ENCODE data around the gene SRBD1.

Gene SRBD1

GRCh38 chr2:45636008-45636407, 24.9 kb upstream of the SRBD1 start:
- no peak for DNase-seq (ENCODE audit: low read depth)

- no peak for DNase-seq (ENCODE audit: low read depth)
These were observed 23.2 kb upstream of the SRBD1 start for GRCh38 chr2:45634223-45634622.

GRCh38 chr2:45631955-45632354, 20.9 kb upstream of the SRBD1 start:
- no peak for DNase-seq (ENCODE audit: low read depth)

- no peak for DNase-seq (ENCODE audit: low read depth)
These were observed 20.3 kb upstream of the SRBD1 start for GRCh38 chr2:45631319-45631718.

GRCh38 chr2:45629971-45630370, 18.9 kb upstream of the SRBD1 start:
- DNase-seq (ENCODE audit: low read depth), result no peak

GRCh38 chr2:45627911-45628310, 16.8 kb upstream of the SRBD1 start:
- DNase-seq (ENCODE audit: low read depth), result no peak

- no peak for DNase-seq (ENCODE audit: low read depth)
These were observed 15.5 kb upstream of the SRBD1 start for GRCh38 chr2:45626387-45627221.

- DNase-seq (ENCODE audit: low read depth), result no peak
These were observed 14.8 kb upstream of the SRBD1 start for GRCh38 chr2:45625824-45626223.

- DNase-seq (ENCODE audit: low read depth), result no peak
These were observed 12.0 kb upstream of the SRBD1 start for GRCh38 chr2:45623098-45623497.

GRCh38 chr2:45622336-45623075, 11.4 kb upstream of the SRBD1 start:
- DNase-seq (ENCODE audit: low read depth), result no peak

- no peak for DNase-seq (ENCODE audit: low read depth)
These were observed 6.4 kb upstream of the SRBD1 start for GRCh38 chr2:45617496-45617895.

GRCh38 chr2:45616658-45617411, 5.8 kb upstream of the SRBD1 start:
- no peak for DNase-seq (ENCODE audit: low read depth)

GRCh38 chr2:45614871-45615415, 3.9 kb upstream of the SRBD1 start:
- no peak for DNase-seq (ENCODE audit: low read depth)

GRCh38 chr2:45614330-45614729, 3.3 kb upstream of the SRBD1 start:
- no peak for DNase-seq (ENCODE audit: low read depth)

GRCh38 chr2:45612731-45613130, 1.7 kb upstream of the SRBD1 start:
- DNase-seq (ENCODE audit: low read depth), result no peak

- no peak for DNase-seq (ENCODE audit: low read depth)
These were observed 1.2 kb upstream of the SRBD1 start for GRCh38 chr2:45612285-45612684.

GRCh38 chr2:45610281-45611019, 617 bp downstream of the SRBD1 start:
- DNase-seq (ENCODE audit: low read depth), result no peak

GRCh38 chr2:45607701-45608100, 3.4 kb downstream of the SRBD1 start:
- no peak for DNase-seq (ENCODE audit: low read depth)

GRCh38 chr2:45606796-45607195, 4.3 kb downstream of the SRBD1 start:
- no peak for DNase-seq (ENCODE audit: low read depth)

- no peak for DNase-seq (ENCODE audit: low read depth)
These were observed 6.0 kb downstream of the SRBD1 start for GRCh38 chr2:45605116-45605515.

GRCh38 chr2:45602624-45603023, 8.4 kb downstream of the SRBD1 start:
- no peak for DNase-seq (ENCODE audit: low read depth)

GRCh38 chr2:45598545-45598944, 12.5 kb downstream of the SRBD1 start:
- no peak for DNase-seq (ENCODE audit: low read depth)

All from GM04504 (cell line).